Colon (tissue), 2 donors: Measurements from ENCODE around the gene BORA.
"Not testable (repeated sequence)": the region's sequence is repeated elsewhere in the genome, so short reads cannot be mapped to it uniquely, and the experiment has no call there.

Source experiments
- FAIRE-seq: peaks from 2 replicates; lab custom pipeline; 2012; peaks lifted over from hg19 to GRCh38; lab: Jason Lieb, UNC
- donor health status: control.
- donor health status: control.

Gene BORA

DNA sequence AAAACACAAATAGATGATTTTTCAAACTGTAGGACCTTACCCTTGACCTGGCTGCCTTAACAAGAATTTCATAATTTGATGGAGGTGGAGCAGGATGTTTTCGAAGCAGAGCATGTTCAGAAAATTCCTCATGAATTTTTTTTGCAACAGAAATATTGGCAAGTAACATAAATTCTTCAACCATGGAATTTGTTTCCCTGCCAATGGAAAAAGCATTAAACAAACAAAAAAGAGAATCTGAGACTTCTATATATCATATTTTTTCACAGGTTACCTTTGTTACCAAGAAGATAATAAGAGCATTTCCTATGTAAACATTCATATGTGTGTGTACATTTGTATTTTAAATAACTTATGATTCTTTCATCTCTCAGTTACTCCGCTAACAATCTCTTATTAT is 35.7 kb downstream of the BORA start:
- FAIRE-seq: no peak

DNA sequence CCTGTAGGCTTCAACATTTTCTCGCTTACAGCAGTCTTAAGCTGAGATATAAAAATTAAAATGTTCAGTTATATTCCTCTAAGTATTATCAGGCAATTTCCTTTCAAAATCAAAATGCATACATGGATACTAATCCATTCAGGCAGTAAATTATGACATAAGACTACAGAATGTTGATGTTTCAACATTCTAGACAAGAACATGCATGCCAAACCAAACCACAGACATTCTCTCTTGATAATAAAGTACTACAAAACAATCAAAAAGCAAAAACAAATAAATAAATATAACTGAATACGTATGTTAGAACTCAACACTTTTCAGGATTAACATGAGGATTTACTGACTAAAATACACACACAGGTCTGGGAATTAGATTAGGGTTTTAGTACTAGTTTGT is 46.3 kb downstream of the BORA start:
- FAIRE-seq: peak; percentile 69

DNA sequence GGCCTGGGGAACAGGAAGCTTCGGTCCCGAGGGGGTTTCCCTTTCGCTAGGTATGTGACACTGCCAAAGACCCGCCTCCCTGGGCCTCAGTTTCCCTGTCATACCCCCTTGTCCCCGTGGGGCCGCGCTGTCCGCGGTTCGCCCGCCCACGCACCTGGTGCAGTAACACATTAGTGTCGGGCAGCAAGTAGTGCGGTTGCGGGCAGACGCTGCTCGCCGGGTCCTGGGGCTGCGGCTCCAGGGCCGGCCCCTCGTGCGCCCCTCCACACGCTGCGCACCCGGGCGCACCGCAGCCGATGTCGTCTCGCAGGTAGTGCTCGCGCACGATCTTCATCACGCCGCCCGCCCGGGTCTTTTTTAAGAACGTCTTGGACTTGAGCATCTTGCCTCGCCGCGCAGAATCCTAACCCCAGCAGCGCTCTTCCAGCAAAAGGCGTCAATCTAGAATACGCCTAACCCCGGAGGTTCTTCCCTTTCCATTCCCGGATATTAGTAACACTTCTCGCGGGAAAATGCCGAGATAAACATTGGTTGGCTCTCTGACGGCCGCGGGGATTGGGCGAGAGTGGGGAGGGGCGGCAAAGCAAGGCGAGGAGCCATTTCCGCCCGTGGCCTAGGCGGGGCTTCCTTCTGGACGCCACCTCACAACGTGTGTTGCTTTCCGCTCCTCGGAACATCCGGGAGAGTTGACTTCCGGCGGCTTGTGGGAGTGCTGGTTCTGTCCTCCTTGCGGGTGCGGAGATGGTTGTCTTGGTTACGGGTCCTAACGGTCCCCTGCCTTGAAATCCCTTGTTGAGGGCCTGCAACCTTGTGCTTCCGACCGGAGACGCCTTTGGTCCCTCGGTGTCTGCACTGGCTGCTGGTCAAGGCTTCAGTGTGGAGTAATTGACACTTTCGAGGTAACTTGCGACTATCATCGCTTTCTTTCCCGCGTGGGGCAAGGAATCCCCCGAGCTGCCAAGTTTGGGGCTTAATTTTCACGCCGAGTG is 54.0 kb downstream of the BORA start, which contains the start of the genes DIS3 and PIBF1:
TSS of gene DIS3 (minus strand) at position 450 of the 989 bp plus-strand sequence. CDS start at position 382, 68 bp downstream.
TSS of gene PIBF1 (plus strand) at position 683 of the 989 bp plus-strand sequence. CDS start 1,337 bp downstream, outside the sequence.
- peak; percentile 90 for FAIRE-seq

DNA sequence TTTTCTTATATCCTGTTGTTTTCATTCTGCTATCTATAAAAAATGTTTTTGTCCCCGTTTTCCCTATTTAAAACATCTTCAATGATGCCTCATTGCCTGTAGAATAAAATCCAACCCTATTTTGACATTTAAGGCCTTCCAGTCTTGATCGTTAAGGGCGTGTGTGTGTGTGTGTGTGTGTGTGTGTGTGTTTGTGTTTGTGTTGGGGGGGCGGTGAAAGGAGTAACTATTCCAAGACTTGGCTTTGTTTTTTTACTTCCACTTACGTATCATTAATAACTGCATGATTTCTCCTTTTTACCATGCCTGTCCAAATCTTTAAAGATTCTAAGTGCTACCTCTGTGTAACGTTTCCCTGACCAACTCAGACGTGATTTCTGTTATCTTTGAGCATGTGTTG is 55.0 kb downstream of the BORA start:
- FAIRE-seq: no peak

DNA sequence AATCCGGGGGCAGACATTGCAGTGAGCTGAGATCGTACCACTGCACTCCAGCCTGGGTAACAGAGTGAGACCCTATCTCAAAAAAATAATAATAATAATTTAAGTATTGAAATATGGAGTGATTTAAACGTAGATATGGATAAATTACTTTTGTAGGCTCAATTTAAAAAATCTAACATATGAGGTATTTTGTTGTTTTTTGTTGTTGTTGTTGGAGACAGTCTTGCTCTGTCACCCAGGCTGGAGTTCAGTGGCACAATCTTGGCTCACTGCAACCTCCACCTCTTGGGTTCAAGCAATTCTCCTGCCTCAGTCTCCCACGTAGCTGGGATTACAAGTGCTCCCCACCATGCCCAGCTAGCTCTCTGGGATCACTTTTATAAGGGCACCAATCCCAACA is 57.0 kb downstream of the BORA start:
- not testable (repeated sequence) for FAIRE-seq

DNA sequence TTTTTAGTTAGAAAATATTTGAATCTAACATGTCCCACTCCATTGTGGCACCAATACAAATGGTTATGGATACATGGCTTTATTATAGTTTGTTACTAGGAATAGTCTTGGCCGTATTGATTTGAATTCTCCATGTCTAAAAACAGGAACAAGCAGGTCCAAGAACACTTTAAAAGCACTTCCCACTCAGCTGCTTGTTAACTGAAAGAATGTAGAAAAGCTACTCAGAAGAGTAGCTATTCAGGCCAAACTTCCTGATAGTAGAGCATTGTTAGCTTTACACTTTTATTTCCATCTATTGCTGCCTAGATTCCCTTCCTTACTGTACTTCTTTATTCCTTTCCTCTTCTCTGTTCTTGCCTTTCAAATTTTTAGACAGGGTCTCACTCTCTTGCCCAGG is 61.1 kb downstream of the BORA start:
- FAIRE-seq: no peak

DNA sequence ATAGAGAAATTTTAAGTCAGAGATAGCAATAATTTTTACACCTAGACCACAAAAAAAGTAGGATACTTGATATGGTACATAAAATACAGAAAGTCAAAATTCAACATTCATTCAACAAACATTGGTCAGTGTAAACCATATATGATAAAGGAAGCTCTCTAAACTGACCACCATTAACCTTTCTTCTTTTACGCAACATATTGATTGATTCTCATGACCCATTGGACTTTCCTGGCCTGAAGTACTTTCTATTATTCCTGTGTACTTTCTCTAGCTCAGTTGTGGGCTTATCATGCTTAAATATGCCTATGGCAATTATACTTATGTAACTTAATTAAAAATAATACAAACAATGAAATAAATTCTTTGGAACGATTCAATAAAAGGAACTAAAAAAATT is 64.9 kb downstream of the BORA start:
- FAIRE-seq: no peak

DNA sequence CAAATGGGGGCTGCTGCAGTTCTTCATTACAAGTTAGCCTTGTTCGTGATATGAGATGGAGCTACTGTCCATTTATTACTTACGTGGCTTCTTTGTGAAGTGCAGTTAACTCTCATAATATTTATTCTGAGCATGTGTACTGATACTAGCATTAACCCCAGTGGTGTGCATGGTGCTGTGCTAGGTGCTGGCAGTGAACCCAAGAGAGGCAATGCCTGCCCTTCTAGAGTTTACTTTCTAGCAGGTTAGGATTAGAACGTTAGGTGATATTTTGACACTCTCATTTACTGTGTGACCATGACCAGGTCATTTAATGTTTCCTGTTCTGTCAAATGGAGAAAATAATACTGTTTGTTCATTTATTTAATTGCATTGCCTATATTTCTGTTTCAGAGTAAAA is 71.1 kb downstream of the BORA start:
- no peak for FAIRE-seq

DNA sequence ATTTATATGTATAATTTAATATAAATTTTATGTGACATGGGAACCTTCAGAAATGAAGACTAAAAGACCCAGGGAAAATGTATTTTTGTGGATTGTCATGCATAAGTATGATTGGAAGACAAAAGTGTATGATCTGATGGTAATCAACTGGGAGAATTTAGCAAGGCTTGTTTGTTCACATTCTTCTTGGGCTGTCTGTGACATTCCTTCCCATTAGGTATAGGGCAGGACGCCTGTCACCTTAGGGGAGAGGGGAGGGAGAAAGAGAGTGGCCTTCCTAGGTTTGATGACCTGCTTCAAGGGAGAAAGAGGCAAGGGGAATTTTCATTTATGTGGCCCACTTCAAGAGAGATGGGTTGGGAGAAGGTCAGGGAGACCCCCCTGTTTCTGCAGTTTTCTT is 76.6 kb downstream of the BORA start:
- no peak for FAIRE-seq
